Endometrium (tissue), 2 donors: Measurements from ENCODE around the gene DGKQ.

Experiments used
- FAIRE-seq: peaks from 2 replicates; lab custom pipeline; 2012; peaks lifted over from hg19 to GRCh38; lab: Jason Lieb, UNC
- donor health status: control.
- donor health status: control.

Gene DGKQ

DNA sequence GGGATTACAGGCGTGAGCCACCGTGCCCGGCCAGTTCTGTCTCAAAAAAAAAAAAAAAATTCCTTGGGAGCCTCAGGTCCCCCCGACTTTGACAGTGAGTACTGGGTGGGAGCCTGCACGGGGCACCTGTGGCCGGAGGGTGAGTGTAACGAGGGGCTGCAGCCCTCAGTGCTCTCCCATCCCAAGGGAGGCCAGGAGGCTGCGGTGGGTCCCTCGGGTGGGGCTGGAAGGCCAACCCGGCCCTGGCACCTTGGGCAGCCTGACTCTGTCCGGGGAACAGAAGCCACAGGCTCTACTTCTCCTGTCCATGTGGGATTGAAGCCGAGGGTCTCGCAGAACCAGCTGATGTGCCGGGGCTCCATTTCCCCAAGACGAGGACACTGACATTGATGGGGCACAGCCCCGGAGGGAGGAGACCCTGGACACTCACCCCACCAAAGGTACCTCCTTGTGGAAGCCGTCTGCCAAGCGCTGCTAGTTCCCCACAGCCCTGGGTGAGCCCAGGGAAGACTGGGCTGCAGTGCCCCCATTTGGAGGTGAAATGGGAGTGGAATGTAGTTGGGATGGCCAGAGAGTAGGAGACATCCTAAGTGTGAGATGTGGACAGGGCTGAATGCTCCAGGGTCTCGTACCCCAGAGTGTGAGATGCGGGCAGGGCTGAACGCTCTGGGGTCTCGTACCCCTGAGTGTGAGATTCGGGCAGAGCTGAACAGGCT, 22.1 kb upstream of the DGKQ start:
- FAIRE-seq: no peak

DNA sequence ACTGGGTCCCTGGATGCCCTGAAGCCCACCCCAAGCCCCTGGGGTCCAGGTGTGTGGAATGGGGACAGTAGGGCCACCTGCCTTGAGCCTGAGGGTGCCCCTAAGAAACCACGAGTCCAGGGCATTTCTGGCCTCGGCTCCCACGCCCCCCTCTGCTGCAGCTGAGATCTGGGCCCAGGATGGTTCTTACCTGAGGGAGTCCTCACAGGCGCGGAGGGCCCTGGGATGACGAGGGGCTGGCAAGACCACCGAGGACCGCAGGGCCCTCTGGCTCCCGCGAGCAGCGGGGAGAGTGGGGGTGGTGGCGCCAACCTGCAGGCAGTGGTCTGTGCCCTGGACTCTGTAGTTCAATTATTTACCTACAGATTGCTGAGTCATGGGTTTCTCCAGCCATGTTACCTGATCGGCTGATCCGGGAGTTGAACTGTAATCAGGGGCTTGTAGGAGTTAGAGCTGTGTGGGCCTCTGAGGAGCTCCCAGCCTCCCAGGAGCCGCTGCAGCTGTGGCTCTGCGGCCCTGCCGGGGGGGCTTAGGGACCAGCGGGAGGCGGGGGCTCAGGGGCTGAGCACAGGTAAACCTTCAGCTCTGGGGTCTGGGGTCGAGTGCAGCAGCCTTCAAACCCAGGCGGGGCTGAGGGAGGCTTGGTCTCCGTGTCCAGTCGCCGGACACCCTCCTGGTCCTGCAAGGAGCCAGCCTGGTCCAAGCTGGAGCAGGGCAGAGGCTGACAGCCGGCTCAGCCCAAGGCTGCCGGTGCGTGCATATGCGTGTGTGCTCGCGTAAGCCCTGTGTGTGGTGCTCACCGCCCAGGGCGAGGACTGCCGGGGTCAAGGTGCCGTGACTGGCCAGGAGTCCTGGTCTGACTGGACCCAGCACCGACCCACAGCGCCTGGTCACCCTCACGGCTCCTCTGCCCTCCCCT, 20.0 kb upstream of the DGKQ start, which contains the start of gene SLC26A1:
SLC26A1 (minus strand) TSS at position 294 of the 919 bp plus-strand sequence. CDS start 1,701 bp downstream, outside the sequence.
- FAIRE-seq: no peak

DNA sequence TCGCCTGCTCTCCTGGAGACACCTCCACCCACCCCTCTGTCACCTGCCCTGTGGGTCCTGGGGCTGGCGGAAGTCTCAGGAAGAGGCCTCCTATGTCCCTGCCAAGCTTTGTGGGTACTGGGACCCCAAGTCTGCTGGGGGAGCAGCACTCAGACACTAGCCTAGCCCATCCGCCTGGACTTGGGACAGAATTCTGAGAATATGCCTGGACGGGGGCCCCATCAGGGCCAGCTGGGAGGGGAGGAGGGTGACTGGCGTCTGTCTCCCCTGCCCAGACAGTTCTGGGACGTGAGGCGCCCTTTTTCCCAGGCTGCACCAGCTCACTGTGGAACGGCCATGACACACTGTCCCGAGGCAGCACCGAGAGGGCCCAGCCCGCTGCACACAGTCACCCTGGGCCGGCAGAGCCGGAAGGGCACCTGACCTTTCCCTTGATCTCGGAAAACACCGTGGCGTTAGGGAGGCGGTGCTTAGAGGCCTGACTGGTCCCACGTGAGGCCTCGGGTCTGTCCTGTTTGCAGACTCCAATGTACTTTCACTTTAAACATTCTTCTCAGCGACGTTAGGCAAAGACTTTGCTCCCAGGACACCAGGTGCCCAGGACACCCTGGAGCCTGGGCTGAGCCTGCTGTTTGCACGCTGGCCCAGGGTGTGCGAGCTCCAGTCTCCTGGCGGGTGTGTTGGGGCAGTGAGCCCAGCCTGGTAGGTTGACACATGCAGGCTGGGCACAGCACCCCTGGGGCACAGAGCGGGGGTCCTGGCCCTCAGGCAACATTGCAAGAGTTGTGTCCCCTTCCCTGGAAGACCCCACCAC, 19.1 kb upstream of the DGKQ start:
- no peak for FAIRE-seq

DNA sequence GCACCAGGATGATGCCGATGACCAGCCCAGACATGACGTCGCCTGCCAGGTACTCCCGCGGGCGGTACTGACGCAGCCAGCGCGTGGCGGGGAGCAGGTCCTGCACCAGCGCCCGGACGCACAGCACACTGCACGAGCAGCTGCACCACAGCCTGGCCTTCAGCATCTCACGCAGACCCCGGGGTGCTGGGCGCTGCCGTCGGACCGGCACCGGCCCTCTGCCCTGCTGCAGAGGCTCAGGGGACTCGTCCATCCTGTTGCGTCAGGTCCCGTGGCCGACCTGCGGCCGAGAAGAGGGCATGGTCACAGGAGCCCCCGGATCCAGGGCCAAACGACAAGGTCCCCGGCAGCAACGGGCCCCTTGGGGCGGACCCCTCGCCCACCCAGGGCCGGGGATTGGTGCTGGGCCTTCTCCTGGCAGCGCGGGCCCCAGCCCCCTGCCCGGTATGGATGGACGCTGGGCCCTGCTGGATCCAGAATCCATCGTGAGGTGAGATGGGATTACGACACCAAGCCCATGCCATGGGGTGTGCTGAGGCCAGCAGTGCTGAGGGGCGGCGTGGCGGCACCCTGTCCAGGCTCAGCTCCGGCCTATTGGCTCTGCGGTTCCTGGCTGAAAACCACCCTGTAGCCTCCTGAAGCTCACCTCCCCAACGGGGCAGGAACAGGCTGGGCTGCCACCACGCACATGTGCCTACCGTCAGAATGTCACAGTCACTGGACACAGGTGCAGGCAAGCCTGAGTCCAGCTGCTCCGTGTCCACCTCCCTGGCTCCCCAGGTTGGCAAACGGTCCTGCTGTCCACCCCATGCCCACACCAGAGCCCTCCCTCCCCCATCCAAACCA, 18.3 kb upstream of the DGKQ start:
- no peak for FAIRE-seq

DNA sequence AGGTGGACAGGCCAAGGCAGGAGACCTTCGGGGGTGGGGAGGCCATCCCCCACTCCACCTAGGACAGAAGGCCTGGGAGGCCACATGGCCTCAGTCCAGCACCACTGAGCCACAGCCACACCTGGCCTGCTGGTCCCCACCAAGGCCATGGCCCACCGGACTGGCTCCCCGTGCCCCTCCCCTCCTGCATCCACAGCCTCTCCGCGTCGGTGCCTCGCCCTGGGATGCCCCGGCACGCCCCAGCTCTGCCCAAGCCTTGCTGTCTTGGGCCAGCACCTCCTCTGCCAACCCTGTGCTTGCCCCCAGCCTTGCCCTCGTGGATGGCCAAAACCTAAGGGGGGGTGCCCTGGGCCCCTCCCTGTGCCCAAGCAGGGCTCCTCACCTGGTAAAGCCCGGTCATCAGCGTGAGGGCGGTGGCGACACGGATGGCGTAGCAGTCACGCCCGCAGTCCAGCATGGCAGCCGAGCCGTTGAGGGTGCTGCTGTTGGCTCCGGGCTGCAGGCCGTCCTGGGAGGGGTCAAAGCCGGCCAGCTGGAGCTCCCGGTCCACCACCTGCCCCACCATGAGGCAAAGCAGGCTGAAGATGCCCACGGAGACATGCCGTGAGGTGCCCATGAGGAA, 17.5 kb upstream of the DGKQ start:
- no peak for FAIRE-seq

DNA sequence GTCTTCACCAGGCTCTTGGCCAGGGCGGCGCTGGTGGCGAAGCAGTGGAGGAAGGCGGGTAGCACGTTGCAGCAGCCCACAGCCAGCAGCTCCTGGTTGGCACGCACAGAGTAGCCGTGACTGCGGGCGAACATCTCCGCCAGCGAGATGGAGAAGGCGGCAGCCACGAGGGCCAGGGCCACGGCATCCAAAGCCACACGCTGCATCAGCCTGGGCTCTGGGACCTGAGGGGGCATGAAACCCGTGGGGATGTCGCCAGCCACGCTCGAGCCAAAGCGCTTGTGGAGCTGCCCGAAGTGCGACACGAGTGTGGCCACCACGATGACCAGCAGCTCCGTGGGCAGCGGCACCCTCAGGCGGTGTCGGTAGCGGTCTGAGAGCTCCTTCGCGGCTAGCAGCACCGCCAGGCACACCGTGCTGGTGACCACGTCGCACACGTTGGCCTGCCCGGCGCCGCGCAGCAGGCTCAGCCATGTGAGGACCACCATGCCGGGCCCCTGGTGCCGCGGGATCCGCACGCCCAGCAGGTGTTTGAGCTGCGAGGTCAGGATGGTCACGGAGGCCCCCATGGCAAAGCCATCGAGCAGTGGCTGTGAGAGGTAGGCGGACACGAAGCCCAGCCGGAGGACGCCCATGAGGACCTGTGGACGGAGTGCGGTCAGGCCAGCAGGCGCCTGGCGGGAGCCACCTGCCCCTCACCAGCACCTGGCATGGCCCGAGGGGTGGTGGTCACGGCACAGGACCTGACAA, 16.5 kb upstream of the DGKQ start:
- no peak for FAIRE-seq

DNA sequence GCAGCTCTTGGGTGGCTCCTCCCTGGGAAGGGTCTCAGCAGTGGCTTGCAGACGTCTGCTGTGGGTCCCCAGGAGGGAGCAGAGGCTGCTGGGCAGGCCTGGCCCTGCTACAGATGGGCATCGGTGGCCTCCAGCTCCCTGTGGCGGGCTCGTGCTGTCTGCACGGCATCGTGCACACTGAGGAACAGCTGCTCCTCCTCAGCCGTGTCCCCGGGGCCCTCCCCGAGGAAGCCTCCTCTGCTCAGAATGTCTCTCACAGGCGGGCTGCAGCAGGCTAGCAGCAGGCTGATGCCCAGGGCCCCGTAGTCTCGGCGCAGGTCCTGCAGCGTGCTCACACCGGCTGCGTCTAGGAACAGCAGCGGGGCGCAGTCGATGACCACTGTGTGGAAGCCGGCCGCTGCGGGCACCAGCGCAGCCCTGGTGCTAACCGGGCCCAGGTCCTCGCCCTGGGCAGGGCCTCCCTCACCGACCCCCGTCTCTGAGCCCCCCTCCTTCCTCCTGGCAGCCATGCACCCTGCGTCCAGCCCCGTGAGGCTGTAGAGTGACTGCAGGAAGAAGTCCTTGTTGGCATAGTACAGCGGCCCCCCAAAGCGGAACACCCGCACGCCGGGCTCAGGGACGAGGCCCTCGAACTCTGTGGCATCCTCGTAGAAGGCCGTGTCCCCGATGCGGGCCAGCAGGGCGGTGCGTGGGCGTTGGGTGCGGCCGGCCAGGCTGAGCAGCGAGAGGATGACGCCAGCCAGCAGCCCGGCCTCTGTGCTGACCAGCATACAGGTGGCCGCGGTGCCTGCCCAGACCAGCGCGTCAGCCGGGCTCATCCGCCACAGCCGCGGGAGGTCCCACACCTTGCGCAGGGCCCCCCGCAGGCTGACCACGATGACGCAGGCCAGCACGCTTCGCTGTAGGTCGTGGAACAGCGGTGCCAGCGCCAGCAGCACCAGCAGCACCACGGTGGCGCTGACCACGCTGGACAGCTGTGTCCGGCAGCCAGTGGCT, 15.7 kb upstream of the DGKQ start:
- FAIRE-seq: no peak

DNA sequence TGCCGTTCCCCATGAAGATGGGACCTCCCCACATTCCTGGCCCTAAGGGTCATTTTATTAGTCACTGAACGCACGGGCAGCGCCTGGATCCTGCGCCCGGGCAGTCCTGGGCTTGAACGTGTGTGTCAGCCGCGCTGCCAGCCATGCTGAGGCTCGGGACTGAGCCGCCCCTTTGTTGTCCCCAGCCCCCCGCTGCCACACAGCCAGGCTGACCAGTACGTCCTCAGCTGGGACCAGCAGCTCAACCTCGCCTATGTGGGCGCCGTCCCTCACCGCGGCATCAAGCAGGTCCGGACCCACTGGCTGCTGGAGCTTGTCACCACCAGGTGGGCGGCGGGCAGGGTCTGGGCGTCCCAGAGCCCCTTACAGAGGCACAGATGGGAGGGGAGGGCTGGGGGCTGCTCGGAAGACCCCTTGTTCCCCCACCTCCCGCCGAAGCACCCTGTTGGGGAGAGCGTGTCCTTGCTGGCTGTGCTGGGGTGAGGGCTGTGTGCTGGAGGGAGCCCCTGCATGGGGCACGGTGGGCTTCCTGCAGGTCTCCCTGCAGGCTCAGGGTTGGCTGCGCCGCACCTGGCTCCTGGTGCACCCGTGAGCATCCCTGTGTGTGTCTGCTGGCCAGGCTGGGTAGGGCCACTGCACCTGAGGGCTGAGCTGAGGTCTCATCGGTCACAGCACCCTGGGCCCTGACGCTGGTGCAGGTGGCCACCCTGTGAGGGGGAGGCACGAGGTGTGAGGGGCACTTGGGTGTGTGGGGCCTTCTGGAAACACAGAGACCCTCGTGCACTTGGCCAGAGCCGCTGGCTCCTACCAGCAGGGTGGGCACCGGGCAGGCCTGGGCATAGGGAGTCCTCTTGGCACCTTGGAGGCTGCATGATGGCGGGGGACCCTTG, 14.5 kb upstream of the DGKQ start:
- no peak for FAIRE-seq

DNA sequence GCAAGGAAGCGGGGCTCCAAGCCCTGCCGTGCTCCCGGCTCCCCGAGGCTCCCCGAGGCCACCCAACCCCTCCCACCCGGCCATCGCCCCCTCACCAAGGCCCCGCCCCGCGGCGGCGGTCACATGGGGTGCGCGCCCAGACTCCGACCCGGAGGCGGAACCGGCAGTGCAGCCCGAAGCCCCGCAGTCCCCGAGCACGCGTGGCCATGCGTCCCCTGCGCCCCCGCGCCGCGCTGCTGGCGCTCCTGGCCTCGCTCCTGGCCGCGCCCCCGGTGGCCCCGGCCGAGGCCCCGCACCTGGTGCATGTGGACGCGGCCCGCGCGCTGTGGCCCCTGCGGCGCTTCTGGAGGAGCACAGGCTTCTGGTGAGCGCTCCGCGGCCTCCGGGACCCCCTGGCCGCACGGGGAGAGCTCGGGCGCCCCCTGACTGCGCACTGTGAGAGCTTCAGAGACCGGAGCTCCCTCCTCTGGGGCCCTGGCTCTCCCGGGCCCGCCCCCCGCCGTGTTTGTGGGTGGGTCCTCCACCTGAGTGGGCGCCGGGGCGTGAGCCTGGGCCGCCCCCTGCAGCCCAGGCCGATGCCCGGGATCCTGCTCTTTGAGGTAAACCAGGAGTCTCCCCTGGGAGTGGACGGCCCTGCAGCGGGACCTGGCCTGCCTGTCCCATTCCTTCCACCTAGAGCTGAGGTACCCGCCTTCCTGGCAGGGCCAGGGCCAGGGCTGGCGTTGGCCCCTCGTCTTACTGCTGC, 13.7 kb upstream of the DGKQ start, which contains the start of gene IDUA:
IDUA (plus strand) TSS at position 166 of the 745 bp plus-strand sequence; CDS start at position 207, 41 bp downstream.
- no peak for FAIRE-seq

DNA sequence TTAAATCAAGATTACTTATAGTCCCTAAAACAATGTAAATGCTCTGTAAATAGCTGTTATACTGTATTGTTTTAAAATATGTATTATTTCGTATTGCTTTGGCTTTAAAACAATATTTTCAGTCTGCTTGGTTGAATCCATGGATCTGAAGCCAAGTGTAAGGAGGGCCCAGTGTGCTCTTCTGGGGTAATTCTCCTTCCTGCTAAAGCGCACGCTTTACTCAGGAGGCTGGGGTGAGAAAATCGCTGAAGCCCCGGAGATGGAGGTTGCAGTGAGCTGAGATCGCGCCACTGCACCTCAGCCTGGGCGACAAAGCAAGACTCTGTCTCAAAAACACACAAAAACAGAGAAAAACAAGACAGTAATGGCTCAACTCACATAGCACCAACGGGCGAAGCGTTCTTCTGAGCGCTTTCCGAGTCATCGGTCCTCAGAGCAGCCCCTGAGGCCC, 13.1 kb upstream of the DGKQ start:
- no peak for FAIRE-seq

DNA sequence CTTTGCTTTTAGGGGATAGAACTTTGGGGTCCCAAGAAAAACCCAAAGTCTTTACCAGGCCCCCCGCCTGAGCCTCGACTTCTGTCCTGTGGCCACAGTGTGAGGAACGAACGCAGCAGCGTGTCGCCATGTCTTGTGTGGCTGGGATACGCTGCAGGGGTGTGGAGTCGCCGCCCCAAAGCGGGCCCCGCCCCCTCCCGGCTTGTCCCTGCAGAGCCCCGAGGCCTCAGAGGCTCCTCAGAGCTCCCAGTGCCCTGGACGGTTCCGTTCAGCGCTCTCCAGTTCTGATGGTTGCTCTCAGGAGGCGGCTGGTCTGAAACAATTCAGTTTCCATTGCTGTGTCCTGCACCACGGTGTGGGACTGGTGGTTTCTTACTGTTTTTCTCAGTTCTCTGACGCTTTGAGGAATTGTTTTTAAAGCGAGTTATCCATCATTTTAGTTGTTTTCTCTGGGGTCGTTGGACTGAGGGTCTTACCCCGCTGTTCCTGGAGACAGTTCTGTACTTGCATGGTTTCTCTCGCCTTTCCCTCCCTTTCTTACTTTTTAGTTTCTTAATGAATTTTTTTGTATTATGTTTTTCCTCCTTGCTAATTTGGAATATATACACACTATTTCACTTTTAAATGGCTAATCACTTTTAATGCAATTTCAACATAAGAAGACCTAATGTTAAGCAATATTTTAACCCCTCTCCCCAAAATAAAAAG, 11.9 kb upstream of the DGKQ start:
- FAIRE-seq: no peak

DNA sequence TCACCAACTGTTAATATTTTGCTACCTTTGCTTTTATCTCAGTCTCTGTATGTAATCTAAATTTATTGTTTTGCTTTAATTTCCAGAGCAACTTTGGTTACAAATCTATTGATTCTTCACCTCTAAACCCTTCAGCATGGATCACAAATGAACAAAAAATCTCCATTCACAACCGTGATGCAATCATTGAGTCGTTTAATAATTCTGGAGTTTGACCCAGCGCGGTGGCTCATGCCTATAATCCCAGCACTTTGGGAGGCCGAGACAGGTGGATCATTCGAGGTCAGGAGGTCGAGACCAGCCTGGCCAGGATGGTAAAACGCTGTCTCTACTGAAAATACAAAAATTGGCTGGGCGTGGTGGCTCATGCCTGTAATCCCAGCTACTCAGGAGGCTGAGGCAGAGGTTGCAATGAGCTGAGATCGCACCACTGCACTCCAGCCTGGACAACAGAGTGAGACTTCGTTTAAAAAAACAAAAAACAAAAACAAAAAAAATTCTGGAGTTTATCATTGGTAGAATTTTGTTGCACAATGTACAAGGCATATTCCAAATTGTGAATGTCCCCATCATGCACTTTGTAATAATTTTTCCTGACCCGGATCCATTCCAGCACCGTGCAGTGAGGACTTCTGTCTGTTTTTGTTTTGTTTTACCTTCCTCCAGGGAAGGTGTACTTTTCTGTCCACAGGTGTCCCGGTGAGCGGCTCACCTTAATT, 11.1 kb upstream of the DGKQ start:
- FAIRE-seq: no peak

DNA sequence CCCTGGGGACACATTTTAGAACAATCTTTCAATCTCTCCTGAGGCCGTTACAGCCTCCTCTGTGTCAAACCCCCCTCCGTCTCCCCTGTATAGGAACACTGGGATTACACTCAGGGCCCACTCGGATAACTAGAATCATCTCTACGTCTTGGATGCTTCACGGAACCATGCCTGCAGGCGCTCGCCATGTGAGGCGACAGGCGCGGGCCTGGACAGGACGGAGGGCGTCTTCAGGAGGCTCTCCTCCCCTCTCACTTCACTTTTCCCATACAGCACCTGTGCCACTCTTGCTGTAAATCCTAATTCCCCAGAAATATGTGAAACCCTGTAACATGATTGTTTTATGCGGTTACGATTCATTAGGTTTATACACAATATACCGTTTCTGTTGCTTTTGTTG, 9.4 kb upstream of the DGKQ start:
- no peak for FAIRE-seq

DNA sequence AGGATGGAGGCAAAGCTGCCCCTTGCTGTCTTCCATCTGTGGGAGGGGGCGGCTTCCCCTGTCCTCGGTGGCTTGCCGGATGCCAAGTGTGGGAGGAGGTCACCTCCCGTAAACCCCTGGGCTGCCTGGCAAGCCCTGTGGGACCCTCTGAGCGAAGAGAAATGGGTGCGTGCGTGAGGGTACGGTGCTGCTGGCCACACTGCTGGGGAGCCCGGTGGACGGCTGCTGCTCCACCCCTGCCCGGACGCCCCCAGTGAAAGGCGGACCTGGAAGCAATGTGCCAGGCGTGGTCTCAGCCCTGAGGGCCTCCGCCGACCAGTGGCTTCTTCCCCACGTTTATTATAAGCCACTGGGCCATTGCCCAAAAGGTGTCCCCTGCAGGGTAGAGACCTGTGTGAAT, 8.9 kb upstream of the DGKQ start:
- no peak for FAIRE-seq

DNA sequence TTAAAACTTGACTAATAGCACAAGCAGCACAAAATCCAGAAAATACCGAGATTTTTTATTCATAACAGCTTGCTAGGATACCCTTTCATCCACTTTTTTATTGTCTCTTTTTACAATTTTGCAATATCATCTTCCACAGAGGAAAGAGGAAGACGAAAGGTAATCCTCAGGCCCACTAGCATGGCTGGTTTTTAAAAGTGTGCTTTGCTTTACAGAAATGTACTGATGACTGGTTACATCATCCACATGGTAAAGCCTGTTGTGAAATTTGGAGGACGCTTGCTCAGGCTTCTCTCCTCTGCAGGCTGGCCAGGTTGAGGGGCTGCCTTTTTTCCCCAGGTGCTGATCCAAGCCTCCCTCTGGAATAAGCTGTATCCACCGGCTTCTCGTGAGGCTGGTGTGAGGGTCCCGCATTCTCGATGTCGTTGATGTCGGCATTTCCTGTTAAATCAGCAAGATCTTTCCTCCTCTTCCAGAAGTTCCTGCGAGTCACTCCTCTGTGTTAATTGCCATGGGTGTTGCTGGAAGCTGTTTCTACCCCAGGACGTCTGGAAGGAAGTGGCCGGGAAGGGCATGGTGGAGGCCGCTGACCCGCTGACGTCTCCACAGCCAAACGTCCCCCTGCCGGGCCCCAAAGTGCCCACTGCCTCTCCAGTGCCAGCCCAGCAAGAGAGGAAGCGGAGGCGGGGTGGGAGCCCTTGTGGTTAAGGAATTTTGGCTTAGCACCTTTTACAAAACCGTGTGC, 5.8 kb upstream of the DGKQ start:
- no peak for FAIRE-seq
